ENCODE results near the gene GP1BB.

GP1BB gene

GRCh38 chr22:19743081-19743480, 19.7 kb downstream of the GP1BB start:
- no peak for DNase-seq

- no peak for DNase-seq
Measured at GRCh38 chr22:19743651-19744050, 20.3 kb downstream of the GP1BB start.

GRCh38 chr22:19744350-19745006, 21.1 kb downstream of the GP1BB start:
- DNase-seq, result no peak

GRCh38 chr22:19745155-19746101, 22.1 kb downstream of the GP1BB start:
- DNase-seq, result no peak

GRCh38 chr22:19746726-19747125, 23.4 kb downstream of the GP1BB start:
- DNase-seq, result no peak

GRCh38 chr22:19747551-19747950, 24.2 kb downstream of the GP1BB start:
- no peak for DNase-seq

GRCh38 chr22:19748139-19748538, 24.8 kb downstream of the GP1BB start:
- DNase-seq, result no peak

- no peak for DNase-seq
Measured at GRCh38 chr22:19748991-19749664, 25.8 kb downstream of the GP1BB start.

- DNase-seq, result no peak
Measured at GRCh38 chr22:19749876-19750275, 26.5 kb downstream of the GP1BB start.

GRCh38 chr22:19750507-19751490, 27.5 kb downstream of the GP1BB start:
- no peak for DNase-seq

GRCh38 chr22:19751497-19752245, 28.3 kb downstream of the GP1BB start:
- no peak for DNase-seq

GRCh38 chr22:19753090-19753842, 29.9 kb downstream of the GP1BB start:
- DNase-seq, result no peak

- DNase-seq, result no peak
Measured at GRCh38 chr22:19753996-19754700, 30.8 kb downstream of the GP1BB start.

- no peak for DNase-seq
Measured at GRCh38 chr22:19754701-19755144, 31.4 kb downstream of the GP1BB start.

- no peak for DNase-seq
Measured at GRCh38 chr22:19755145-19755710, 31.9 kb downstream of the GP1BB start.

- no peak for DNase-seq
Measured at GRCh38 chr22:19755722-19756287, 32.5 kb downstream of the GP1BB start.

GRCh38 chr22:19756288-19757128, 33.2 kb downstream of the GP1BB start:
- no peak for DNase-seq
